ENCODE measurements around the gene DSPP.
A peak's percentile ranks its signal among the peaks of the same experiment; 100 is the strongest.

The DSPP gene

DNA sequence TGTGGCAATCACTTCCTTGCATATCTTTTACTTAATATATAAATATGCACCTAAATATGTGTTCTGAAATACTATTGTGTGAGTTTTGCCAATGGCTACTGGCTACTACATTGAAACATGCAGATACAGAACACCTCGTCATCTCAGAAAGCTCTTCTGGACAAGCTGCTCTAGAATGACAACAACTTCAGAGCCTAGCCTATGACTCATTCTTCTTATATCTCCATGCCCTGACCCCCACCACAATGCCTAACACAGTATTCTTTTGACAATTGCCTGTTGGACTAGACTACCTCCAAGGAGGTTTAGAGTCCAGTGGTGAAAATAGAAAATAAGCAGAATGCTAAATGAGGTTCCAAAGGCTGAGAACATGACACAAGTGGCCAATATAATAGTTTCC lies 24.1 kb downstream of the DSPP start:
- DNase-seq = no peak

DNA sequence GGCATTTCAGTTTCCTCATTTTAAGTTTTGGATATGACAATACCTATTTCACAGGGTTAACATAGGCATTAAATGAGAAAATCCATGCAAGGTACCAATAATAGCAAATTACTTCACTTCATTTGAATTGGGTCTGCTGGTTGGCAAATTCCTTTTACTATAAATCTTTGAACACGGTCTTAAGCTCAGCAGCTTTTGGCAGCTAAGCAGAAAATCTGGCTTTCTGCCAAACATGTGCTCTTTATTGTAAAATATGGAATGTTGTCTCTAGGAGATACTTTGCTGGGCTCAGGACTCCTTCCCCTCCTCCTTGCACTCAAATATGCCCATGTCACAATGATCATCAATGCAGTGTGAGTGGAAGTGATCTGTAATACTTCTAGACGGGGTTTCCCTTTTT lies 24.9 kb downstream of the DSPP start:
- peak; percentile 36 for DNase-seq

DNA sequence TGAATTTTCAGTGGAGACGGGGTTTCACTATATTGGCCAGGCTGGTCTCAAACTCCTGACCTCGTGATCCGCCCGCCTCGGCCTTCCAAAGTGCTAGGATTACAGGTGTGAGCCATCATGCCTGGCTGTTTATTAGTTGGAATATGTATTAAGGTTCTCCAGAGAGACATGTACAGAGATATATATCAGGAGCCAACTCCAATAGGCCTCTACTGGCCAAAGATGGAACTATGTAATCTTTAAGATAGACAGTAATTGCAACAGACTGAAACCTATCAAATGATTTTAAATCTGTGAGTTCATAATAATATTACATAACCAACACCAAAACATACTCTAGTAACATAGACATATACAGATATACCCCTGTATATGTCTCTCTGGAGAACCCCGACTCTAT lies 36.0 kb downstream of the DSPP start:
- DNase-seq = no peak

- no peak for DNase-seq
Observed at GRCh38 chr4:87649980-87650379, 41.7 kb downstream of the DSPP start, which contains the start of gene DMP1. DMP1 (plus strand) TSS chr4:87650280; CDS start chr4:87656493, 6,213 bp downstream.

- DNase-seq = no peak
Observed at GRCh38 chr4:87650938-87651337, 42.6 kb downstream of the DSPP start.

- no peak for DNase-seq
Observed at GRCh38 chr4:87651941-87652340, 43.6 kb downstream of the DSPP start.

- DNase-seq = no peak
Observed at GRCh38 chr4:87654487-87655044, 46.2 kb downstream of the DSPP start.

- DNase-seq = no peak
Observed at GRCh38 chr4:87657525-87657924, 49.2 kb downstream of the DSPP start.

GRCh38 chr4:87659247-87659931 lies 51.1 kb downstream of the DSPP start:
- DNase-seq = no peak

DNA sequence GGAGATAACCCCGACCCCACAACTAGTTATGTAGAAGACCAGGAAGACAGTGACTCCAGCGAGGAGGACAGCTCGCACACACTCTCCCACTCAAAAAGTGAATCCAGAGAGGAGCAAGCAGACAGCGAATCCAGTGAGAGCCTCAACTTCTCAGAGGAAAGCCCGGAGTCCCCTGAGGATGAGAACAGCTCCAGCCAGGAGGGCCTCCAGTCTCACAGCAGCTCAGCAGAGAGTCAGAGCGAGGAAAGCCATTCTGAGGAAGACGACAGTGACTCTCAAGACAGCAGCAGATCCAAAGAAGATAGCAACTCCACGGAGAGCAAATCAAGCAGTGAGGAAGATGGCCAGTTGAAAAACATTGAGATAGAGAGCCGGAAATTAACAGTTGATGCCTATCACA lies 54.5 kb downstream of the DSPP start:
- DNase-seq = no peak

Data from NCI-H510A treated with DMSO at 0.1 percent for 48 hours (cell line).